GM11168 (cell line): ENCODE results near the gene SHISAL1.

ENCODE experiments used
- in situ Hi-C: fragments of 300-500 bp; cut with MboI; formaldehyde crosslinking; loops from one replicate; pipeline ENCODE4 v1.12.0; 2022; ENCODE audit warnings: low sequenced_read_pairs; ENCODE audit not compliant: unreplicated experiment

SHISAL1 gene

DNA sequence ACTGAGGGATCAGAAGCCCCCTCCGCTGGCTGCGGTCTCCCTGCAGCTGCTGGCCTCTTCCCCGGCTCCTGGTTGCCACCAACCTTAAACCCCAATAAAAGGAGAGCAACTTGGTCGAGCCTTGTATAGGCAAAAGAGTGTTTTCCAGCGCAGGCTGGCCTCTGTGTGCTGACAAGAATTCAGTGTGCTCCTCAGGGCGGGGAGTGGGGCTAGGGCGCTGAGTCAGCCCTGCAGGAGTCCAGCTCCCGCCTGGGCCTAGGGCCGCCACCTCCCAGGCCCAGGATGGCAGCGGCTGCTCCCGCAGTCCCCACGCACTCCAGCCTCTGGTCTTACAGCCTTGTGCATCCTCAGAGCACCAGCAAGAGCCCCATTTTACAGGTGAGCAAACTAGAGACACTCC is at the start of gene SHISAL1:
Gene SHISAL1 (minus strand): TSS at position 186 of the 400 bp plus-strand sequence. CDS start 12,006 bp downstream, outside the sequence.
- in situ Hi-C loops: no loop called here

DNA sequence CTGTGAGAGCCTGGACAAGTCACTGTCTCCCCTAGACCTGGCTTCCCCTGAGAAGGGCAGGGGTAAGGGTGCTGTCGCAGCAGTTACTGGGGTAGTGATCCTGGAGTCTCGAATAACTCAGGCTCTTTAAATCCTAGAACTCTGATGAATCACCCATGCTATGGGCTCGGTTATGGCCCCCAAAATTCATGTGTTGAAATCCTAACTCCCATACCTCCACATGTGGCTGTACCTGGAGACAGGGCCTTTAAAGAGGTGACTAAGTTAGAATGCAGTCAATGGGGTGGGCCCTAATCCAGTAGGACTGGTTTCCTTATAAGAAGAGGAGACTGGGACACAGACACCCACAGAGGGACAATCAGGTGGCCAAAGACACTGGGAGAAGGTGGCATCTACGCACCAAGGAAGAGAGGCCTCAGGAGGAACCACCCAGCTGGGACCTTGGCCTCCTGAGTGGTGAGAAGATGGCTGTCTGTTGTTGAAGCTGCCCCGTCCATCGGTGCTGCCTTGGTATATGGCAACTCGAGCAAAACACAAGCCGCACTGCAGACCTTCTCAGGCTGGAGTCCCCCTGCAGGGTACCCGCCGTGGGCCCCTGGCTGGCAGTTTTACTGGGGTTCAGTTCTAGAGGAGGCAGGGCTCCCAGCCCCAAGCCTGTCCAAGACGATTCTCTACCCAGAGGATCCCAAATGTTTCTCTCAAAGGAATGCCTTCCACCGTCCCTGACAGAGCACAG is 48.8 kb upstream of the SHISAL1 start:
- in situ Hi-C loops: no loop called here

DNA sequence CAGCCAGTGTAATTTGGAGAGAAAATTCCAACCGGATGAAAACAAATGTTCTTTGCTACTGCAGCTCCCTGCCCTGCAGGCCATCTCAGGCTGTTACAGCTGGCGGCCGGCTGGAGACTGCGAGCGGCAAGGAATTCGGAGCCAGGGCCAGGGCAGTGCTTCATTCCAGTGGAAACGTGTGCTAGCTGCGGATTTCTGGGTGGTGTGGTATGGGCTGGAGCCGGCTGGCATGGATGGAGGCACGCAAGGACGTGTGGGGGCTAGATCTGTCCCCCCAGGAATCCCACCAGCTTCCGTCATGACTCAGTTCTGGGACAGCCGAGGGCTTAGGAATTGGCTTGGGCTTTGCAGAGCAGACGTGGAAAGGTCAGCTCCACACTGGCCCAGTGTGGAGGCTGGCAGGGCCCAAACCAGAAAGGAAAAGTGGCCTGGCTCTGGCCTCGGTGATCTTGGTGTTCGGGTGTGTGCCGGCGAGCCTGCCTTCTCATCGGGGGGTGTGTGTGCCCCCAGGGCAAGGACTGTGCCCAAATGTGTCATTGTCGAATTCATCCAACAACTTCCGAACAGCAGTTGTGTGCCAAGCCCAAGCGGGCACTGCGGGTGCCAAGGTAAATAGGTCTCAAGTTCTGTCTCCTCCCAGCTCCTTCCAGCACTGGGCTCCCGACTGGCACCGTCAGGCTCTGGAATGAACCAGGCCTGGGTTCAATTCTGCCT is 48.1 kb upstream of the SHISAL1 start:
- in situ Hi-C loops: no loop called here

GRCh38 chr22:44360306-44360667 is 47.5 kb upstream of the SHISAL1 start:
- in situ Hi-C loops: no loop called here

DNA sequence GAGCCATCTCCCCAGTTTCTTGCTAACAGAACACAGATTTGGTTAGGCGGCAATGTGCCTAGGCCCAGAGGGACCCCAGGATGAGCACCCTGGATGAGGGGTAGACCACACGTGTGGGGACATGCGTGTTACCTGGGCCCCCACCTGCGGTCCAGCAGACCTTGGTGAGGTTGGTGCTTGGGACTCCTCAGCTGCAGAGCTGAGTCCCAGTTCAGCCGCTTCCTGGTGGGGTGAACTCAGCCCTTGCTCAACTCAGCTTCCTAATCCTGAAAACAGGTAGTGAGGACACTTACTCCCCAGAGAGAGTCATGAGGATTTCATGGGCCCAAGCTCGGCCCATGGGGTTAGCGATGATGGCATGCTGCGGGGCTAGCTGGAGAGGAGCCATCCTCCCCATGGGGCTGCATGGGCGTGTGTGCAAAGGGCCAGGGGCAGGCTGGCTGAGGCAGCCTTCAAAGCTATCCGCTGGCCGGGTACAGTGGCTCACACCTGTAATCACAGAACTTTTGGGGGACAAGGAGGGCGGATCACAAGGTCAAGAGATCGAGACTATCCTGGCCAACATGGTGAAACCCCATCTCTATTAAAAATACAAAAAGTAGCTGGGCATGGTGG is 46.9 kb upstream of the SHISAL1 start:
- in situ Hi-C loops: no loop called here

DNA sequence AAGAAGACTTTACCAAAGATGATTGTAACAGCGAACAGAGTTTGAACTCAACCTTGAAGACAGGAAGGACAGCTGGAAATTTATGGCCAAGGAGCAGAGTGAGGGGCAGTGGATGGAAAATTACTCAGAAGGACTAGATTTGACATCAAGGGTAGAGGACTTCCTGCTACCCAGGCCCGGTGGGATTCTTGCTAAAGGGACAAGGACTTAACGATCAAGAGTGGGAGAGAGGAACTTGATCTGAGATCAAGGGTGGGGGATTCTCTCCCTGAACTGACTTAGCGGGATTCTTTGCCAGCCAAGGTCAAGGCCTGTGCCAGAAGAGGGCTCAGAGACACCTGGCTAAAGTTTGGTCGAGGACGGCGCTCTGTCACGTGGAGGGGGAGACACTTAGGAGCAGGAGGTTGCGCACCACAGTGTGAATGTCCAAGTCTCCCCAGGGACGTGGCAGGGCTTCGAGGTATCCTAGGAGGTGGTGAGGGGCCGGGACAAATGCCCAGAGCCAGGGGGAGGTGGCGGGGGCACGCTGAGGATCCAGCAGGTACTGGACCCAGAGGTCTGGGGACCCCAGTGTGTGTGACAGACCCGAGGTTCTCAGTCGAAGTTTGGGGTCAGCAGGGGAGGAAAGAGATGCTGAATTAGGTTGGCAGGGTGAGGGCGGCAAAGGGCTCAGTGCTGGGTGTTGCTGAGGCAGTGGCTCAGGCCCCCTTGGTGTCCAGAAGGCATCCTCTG is 46.1 kb upstream of the SHISAL1 start:
- in situ Hi-C loops: no loop called here

DNA sequence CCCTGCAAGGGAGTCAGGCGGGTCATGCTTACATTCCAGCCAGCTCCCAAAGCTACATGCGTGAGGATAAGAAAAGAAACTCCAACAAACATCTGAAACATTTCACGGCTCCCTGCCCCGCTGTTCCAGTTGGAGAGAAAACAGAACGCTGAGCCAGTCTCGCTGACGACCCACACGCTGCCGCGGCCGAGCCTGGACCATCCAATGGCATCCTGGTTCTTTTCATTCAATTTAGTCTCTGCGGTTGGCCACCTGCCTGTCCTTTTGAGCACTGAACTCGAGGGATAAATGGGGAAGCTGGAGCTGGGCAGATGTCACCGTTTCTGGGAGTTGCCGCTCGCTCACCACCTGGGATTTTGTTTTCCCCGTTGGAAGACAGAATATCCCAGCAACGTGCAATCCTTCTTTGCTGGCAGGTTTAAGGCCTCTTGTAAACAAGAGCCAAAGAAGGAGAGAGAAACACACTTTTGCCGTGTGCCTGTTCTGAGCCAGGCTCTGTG is 45.3 kb upstream of the SHISAL1 start:
- in situ Hi-C loops: no loop called here

DNA sequence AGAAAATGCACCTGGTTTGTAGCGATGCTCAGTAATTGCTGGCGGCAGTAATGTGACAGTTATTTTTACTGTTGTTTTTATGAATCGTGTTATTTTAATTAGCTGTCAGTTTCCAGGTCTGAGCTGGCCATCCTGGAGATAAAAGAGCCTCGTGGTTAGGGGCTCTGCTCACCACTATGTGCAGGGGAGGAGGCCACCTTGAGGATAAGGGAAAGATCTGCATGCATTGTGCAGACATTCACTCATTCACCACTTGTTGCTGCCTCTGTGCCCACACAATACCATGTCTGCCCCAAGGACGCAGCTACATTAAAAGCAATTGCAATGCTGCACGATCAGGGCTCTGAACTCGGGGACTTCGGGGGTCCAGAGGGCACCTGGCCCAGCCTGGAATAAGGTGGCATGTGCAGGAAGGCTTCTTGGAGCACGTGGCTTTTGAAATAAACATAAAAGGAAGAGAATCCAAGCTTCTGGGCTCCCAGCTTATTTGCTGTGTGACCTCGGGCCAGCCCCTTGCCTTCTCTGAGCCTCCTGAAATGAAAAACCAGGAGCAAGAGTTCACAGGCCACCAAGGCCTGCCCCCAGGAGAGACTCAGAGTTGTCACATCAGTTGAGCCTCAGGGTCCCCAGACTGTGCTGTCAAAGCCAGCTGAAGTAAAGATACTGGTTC is 44.7 kb upstream of the SHISAL1 start:
- in situ Hi-C loops: no loop called here

GRCh38 chr22:44355716-44356070 is 42.9 kb upstream of the SHISAL1 start:
- in situ Hi-C loops: no loop called here

GRCh38 chr22:44354288-44354687 is 41.5 kb upstream of the SHISAL1 start:
- in situ Hi-C loops: no loop called here

GRCh38 chr22:44353041-44353440 is 40.3 kb upstream of the SHISAL1 start:
- in situ Hi-C loops: no loop called here

- in situ Hi-C loops: no loop called here
Observed at GRCh38 chr22:44352378-44353035, 39.8 kb upstream of the SHISAL1 start.

DNA sequence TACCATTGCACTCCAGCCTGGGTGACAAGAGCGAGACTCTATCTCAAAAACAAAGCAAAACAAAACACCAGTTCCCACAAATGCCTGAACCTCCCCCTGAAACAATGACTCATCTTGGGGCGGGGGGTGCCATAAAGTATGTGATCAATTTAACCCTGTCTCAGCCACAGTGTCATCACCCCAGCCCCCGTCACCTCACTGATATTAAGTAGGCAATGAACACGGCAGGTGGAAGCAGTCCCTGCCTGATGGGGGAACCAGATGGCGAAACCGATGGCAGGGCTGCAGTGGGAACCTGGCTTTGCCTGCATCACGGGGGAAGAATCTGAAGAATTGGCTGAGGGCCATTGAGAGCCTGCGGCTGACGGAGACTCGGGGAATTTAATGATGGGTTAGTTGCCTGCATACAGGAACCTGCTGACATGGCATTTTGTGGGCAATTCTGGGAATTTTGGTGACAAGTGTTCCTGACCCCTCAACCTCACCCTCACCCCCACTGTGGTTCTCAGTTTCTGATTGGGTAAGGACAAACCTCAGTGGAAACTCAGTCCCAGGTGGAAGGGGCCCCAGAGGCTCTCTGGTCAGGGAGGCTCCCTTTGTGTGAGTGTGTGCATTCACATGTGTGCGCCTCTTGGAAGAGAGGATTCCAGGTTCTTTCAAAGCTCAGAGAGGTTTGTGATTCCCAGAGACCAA is 39.1 kb upstream of the SHISAL1 start:
- in situ Hi-C loops: no loop called here

- in situ Hi-C loops: no loop called here
Observed at GRCh38 chr22:44351037-44351436, 38.3 kb upstream of the SHISAL1 start.

- in situ Hi-C loops: no loop called here
Observed at GRCh38 chr22:44349594-44349993, 36.8 kb upstream of the SHISAL1 start.

DNA sequence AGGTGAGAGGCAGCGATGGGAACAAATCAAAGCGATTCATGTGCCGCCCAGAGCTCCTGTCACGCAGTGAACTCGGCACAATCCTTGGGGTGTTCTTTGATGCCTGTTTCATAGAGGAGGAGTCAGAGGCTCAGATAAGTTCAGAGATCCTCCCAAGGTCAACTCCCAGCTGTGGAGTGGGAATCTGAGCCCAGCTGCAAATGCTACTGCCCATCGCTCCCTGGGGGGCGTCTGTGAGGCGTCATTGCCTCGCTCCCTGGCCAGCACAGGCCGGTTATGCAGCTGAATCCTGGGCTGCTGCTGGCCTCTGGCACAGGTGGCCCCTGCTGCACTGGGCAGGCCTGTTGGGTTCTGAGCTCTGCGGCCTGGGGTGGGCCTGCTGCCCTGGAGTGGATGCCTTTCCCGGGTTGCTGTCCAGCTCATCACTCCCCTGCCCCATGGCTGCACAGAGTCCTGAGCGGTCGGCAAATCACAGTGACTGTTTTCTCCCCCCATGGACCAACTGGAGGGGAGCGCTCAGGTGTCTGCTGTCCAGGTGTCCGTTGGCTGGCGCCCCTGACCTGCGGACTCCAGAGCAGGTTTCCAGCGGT is 36.3 kb upstream of the SHISAL1 start:
- in situ Hi-C loops: no loop called here

DNA sequence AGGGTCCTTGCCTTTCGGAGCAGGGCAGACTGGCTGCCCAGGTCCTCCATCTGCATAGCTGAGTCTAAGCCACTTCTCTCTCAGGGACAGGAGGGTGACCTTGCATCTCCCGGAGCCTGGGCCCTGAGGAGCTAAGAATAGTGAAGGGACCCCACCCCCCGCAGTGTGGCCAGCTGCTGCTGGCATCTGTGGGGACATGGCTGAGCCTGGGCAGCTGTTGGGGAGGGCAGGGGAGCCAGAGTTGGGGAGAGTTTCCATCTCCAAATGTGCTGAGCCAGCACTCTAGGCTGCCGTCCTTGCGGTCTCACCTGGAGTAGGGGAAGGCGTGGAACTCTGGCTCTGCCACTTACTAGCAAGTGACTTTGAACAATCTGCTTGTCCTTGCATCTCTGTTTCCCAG is 34.8 kb upstream of the SHISAL1 start:
- in situ Hi-C loops: no loop called here

DNA sequence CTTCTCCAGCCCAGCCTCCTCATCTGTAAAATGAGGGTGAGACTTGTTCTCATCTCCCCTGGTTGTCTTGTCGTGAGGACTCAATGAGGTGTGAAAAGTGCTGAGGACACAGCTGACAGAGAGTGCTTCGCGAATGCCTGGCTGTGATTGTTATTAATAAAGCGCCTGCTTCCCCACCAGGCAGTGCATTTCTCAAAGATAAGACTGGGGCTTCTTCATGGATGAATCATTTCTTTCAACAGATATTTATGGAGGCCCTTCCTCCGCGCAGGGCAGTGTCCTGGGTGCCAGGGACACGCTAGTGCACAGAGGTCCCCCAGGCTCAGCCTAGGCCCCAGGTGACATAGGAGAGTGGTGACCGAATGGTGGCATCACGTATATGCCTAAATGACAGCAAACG is 34.3 kb upstream of the SHISAL1 start:
- in situ Hi-C loops: no loop called here

GRCh38 chr22:44345872-44346271 is 33.1 kb upstream of the SHISAL1 start:
- in situ Hi-C loops: no loop called here
